Esophagus (tissue), 2 donors: ENCODE measurements around the gene MAP3K13. TPM values are rescaled to one million over a fixed set of nuclear protein-coding genes. Genes with fewer than 3 reads are reported as not detected.
"Not testable (repeated sequence)": the region's sequence is repeated elsewhere in the genome, so short reads cannot be mapped to it uniquely, and the experiment has no call there.

Experiments
- H3K27ac ChIP-seq, 2 donors: one replicate each; pipeline ENCODE4 v1.5.1; 2013; ENCODE audit warnings: low read depth in 2 of 2, mild to moderate bottlenecking in 2 of 2, inconsistent platforms in 1 of 2, low read length in 1 of 2, moderate library complexity in 1 of 2
- H3K27me3 ChIP-seq, 2 donors: one replicate each; pipeline ENCODE4 v1.6.1; 2013; ENCODE audit warnings: low read length in 2 of 2, control low read depth in 1 of 2, mild to moderate bottlenecking in 1 of 2; ENCODE audit not compliant: insufficient read depth in 2 of 2, control insufficient read depth in 1 of 2
- H3K36me3 ChIP-seq, 2 donors: one replicate each; pipeline ENCODE4 v1.6.1; 2013; ENCODE audit warnings: low read length in 1 of 2; ENCODE audit not compliant: control insufficient read depth in 2 of 2, insufficient read depth in 2 of 2
- H3K4me1 ChIP-seq, 2 donors: one replicate each; pipeline ENCODE4 v1.6.1; 2013; ENCODE audit warnings: low read length in 1 of 2; ENCODE audit not compliant: control insufficient read depth in 2 of 2, insufficient read depth in 2 of 2
- H3K4me3 ChIP-seq, 2 donors: one replicate each; pipeline ENCODE4 v1.5.1; 2013; ENCODE audit warnings: low read length in 2 of 2, mild to moderate bottlenecking in 2 of 2, low read depth in 1 of 2, moderate library complexity in 1 of 2
- H3K9me3 ChIP-seq, 2 donors: one replicate each; pipeline ENCODE4 v1.6.1; 2013; ENCODE audit warnings: mild to moderate bottlenecking in 2 of 2, low read depth in 1 of 2, low read length in 1 of 2, moderate library complexity in 1 of 2; ENCODE audit not compliant: control insufficient read depth in 2 of 2, insufficient read depth in 1 of 2
- WGBS, 2 donors: extraction: QIAGEN DNeasy Blood & Tissue Kit; methylation state at CpG; one replicate each; pipeline ENCODE4 v1.1.7; 2013; 5-methylcytosine and 5-hydroxymethylcytosine counted together
- polyA plus RNA-seq, 2 donors: library from polyadenylated mRNA; stranded (reverse); fragments of 200-250 nt; gene quantifications; one replicate each; pipeline ENCODE4 v1.2.3, GENCODE V29; 2013
- donor health status: healthy with polysubstance abuse.
- donor health status: Bipolar disorder and iron deficiency.

Gene MAP3K13
- polyA plus RNA-seq, 2 donors = 14.7 to 25.5 TPM

- Histone ChIP-seq H3K9me3 (no peaks in the 10 kb centered on the region), H3K4me1 (peaks cover 0 to 2% of the 10 kb centered on the region in 2 donors), H3K27me3 (no peaks in the 10 kb centered on the region), H3K27ac (no peak overlapping the region), H3K4me3 (no peak overlapping the region), H3K36me3 (peaks cover 0 to 3% of the 10 kb centered on the region in 2 donors)
- 84 to 86% methylated on average over 1 of the region's 1 CpG for WGBS, 2 donors
Measured at GRCh38 chr3:185424435-185424834, 61.5 kb downstream of the MAP3K13 start.

- no peaks in the 10 kb centered on the region for H3K4me1 ChIP-seq
- H3K27me3 ChIP-seq = no peaks in the 10 kb centered on the region
- WGBS, 2 donors = 93 to 95% methylated on average over 4 of the region's 4 CpGs
- no peak overlapping the region for H3K4me3 ChIP-seq
- H3K27ac ChIP-seq = no peak overlapping the region
- H3K9me3 ChIP-seq = no peaks in the 10 kb centered on the region
- peaks cover 0 to 3% of the 10 kb centered on the region in 2 donors for H3K36me3 ChIP-seq
Measured at GRCh38 chr3:185430375-185430774, 67.4 kb downstream of the MAP3K13 start.

GRCh38 chr3:185439745-185440466 lies 77.0 kb downstream of the MAP3K13 start:
- Histone ChIP-seq H3K27me3 (no peaks in the 10 kb centered on the region), H3K27ac (no peak overlapping the region), H3K4me1 (no peaks in the 10 kb centered on the region), H3K9me3 (no peaks in the 10 kb centered on the region), H3K4me3 (no peak overlapping the region), H3K36me3 (no peaks in the 10 kb centered on the region)
- 89 to 92% methylated on average over 7 of the region's 7 CpGs for WGBS, 2 donors

- no peaks in the 10 kb centered on the region for H3K4me1 ChIP-seq
- H3K27ac ChIP-seq = no peak overlapping the region
- no peaks in the 10 kb centered on the region for H3K36me3 ChIP-seq
- no peaks in the 10 kb centered on the region for H3K9me3 ChIP-seq
- 90 to 91% methylated on average over 6 of the region's 6 CpGs for WGBS, 2 donors
- no peaks in the 10 kb centered on the region for H3K27me3 ChIP-seq
- H3K4me3 ChIP-seq = no peak overlapping the region
Measured at GRCh38 chr3:185442031-185442430, 79.1 kb downstream of the MAP3K13 start.

- H3K9me3 ChIP-seq = no peaks in the 10 kb centered on the region
- 81 to 88% methylated on average over 2 of the region's 2 CpGs for WGBS, 2 donors
- no peaks in the 10 kb centered on the region for H3K4me1 ChIP-seq
- no peak overlapping the region for H3K27ac ChIP-seq
- no peaks in the 10 kb centered on the region for H3K36me3 ChIP-seq
- H3K4me3 ChIP-seq = no peak overlapping the region
- H3K27me3 ChIP-seq = no peaks in the 10 kb centered on the region
Measured at GRCh38 chr3:185444329-185444728, 81.4 kb downstream of the MAP3K13 start.

GRCh38 chr3:185448107-185448506 lies 85.2 kb downstream of the MAP3K13 start:
- Histone ChIP-seq H3K9me3 (no peaks in the 10 kb centered on the region), H3K27me3 (no peaks in the 10 kb centered on the region), H3K36me3 (peaks cover 0 to 3% of the 10 kb centered on the region in 2 donors), H3K4me3 (no peak overlapping the region), H3K4me1 (no peaks in the 10 kb centered on the region), H3K27ac (no peak overlapping the region)

- not testable (repeated sequence) for H3K27ac ChIP-seq, H3K36me3 ChIP-seq, H3K27me3 ChIP-seq, H3K9me3 ChIP-seq, H3K4me1 ChIP-seq, H3K4me3 ChIP-seq
- WGBS, 2 donors = 94 to 95% methylated on average over 8 of the region's 8 CpGs
Measured at GRCh38 chr3:185451432-185451831, 88.5 kb downstream of the MAP3K13 start.

- Histone ChIP-seq H3K4me1 (no peaks in the 10 kb centered on the region), H3K4me3 (no peak overlapping the region), H3K27ac (no peak overlapping the region), H3K9me3 (no peaks in the 10 kb centered on the region), H3K36me3 (peaks cover 0 to 3% of the 10 kb centered on the region in 2 donors), H3K27me3 (no peaks in the 10 kb centered on the region)
- WGBS, 2 donors = 77 to 92% methylated on average over 2 of the region's 2 CpGs
Measured at GRCh38 chr3:185457376-185457775, 94.4 kb downstream of the MAP3K13 start.

GRCh38 chr3:185460309-185460708 lies 97.4 kb downstream of the MAP3K13 start:
- no peaks in the 10 kb centered on the region for H3K36me3 ChIP-seq
- 82 to 83% methylated on average over 5 of the region's 5 CpGs for WGBS, 2 donors

GRCh38 chr3:185460719-185461350 lies 97.9 kb downstream of the MAP3K13 start:
- Histone ChIP-seq H3K27me3 (no peaks in the 10 kb centered on the region), H3K27ac (no peak overlapping the region), H3K4me3 (no peak overlapping the region), H3K36me3 (peaks cover 0 to 5% of the 10 kb centered on the region in 2 donors), H3K4me1 (no peaks in the 10 kb centered on the region), H3K9me3 (no peaks in the 10 kb centered on the region)
- WGBS, 2 donors = 77 to 78% methylated on average over 6 of the region's 6 CpGs

More at GRCh38 chr3:185460309-185460708, 97.4 kb downstream of the MAP3K13 start:
- no peak overlapping the region for H3K4me3 ChIP-seq
- no peaks in the 10 kb centered on the region for H3K4me1 ChIP-seq
- H3K27me3 ChIP-seq = no peaks in the 10 kb centered on the region
- no peaks in the 10 kb centered on the region for H3K9me3 ChIP-seq
- H3K27ac ChIP-seq = no peak overlapping the region
